ENCODE data around the gene LAMC2. TPM values are rescaled to one million over a fixed set of nuclear protein-coding genes. Genes with fewer than 3 reads are reported as not detected.

Gene LAMC2
- total and polyA plus RNA-seq, 2 of the 8 experiments (the other 6 are each of a cell fraction or from before 2014, with no cell fraction given): 4.6 to 12.9 TPM

- TF ChIP-seq ATF2 (IDR thresholded peaks at IDR 0.05; ENCODE audit: low read length): no peak
These were observed 18.4 kb upstream of the LAMC2 start (continued) for GRCh38 chr1:183167676-183168075.
